Gastrocnemius medialis (tissue), 4 donors: ENCODE measurements around the gene LGI1.

Experiments used
- CTCF ChIP-seq, 5 experiments: fragments of 450-650 bp in 3 of 5; fragments of 200-600 bp in 2 of 5; sonication (generic) in 2 of 5; IDR thresholded peaks in 4 of 5; conservative IDR thresholded peaks in 1 of 5; 1 replicate in 4 of 5; 2 replicates in 1 of 5; pipeline ENCODE4 v1.5.1; 2016 to 2019; ENCODE audit warnings: antibody characterized with exemption in 5 of 5, mild to moderate bottlenecking in 3 of 5, moderate library complexity in 3 of 5
- POLR2A ChIP-seq, 2 donors: fragments of 450-650 bp; IDR thresholded peaks; one replicate each; pipeline ENCODE4 v1.6.1; 2017; ENCODE audit warnings: antibody characterized with exemption in 2 of 2, mild to moderate bottlenecking in 2 of 2, moderate library complexity in 2 of 2

- TF ChIP-seq CTCF (IDR thresholded peaks at IDR 0.05 in 4 of 5, conservative IDR thresholded peaks at IDR 0.05 in 1 of 5) (no peak), POLR2A (IDR thresholded peaks at IDR 0.05) (no peak)
These were observed 6.6 kb upstream of the LGI1 start for GRCh38 chr10:93751124-93751523.
